AG04449 (cell line): Measurements from ENCODE around the gene DAND5.

Experiments used
- CTCF ChIA-PET: fragments of 350-600 bp; formaldehyde crosslinking; extraction: SDS; loops from one replicate; lab custom pipeline; 2021; ENCODE audit warnings: antibody characterized with exemption; lab: Yijun Ruan, JAX
- POLR2A ChIA-PET: fragments of 400-600, 350-600 bp; formaldehyde crosslinking; extraction: SDS; loops from one replicate; lab custom pipeline; 2020; ENCODE audit warnings: antibody characterized with exemption, inconsistent platforms; lab: Yijun Ruan, JAX
- DNase-seq: peaks from one replicate; pipeline ENCODE4 v3.0.0-alpha.2; 2010; ENCODE audit warnings: low read depth, low spot score
- H3K4me3 ChIP-seq: 2 replicates; pipeline ENCODE4 v1.5.1; 2011; ENCODE audit warnings: low read depth, mild to moderate bottlenecking, control low read depth, low read length
- TF ChIP-seq, protein P1 (sequence below): IDR thresholded peaks from one replicate; pipeline ENCODE4 v1.5.1; 2011; ENCODE audit warnings: mild to moderate bottlenecking, moderate library complexity, low read length, control low read depth, inconsistent platforms; ENCODE audit not compliant: insufficient read depth; ENCODE audit errors: missing control alignments

DAND5 gene

DNA sequence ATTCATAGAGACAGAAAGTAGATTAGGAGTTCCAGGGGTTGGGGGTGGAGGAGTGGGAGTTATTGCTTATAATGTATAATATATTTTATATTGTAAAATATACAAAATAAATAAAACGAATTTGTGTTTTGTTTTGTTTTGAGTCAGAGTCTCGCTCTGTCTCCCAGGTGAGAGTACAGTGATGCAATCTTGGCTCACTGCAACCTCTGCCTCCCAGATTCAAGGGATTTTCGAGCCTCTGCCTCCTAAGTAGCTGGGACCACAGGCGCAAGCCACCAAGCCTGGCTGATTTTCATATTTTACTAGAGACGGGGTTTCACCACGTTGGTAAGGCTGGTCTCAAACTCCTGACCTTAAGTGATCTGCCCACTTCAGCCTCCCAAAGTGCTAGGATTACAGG, 9.9 kb upstream of the DAND5 start:
- ChIA-PET CTCF (interaction anchor here (1.2 to 9.9 kb wide), 2 partner anchors 16 to 135 kb away, joined by 3 to 138 read pairs; no protein-coding TSS in a partner anchor), POLR2A (no interaction called here)
- TF ChIP-seq, protein P1, sequence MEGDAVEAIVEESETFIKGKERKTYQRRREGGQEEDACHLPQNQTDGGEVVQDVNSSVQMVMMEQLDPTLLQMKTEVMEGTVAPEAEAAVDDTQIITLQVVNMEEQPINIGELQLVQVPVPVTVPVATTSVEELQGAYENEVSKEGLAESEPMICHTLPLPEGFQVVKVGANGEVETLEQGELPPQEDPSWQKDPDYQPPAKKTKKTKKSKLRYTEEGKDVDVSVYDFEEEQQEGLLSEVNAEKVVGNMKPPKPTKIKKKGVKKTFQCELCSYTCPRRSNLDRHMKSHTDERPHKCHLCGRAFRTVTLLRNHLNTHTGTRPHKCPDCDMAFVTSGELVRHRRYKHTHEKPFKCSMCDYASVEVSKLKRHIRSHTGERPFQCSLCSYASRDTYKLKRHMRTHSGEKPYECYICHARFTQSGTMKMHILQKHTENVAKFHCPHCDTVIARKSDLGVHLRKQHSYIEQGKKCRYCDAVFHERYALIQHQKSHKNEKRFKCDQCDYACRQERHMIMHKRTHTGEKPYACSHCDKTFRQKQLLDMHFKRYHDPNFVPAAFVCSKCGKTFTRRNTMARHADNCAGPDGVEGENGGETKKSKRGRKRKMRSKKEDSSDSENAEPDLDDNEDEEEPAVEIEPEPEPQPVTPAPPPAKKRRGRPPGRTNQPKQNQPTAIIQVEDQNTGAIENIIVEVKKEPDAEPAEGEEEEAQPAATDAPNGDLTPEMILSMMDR, result no peak
- H3K4me3 ChIP-seq, result no peak overlapping the region
- no peak for DNase-seq

DNA sequence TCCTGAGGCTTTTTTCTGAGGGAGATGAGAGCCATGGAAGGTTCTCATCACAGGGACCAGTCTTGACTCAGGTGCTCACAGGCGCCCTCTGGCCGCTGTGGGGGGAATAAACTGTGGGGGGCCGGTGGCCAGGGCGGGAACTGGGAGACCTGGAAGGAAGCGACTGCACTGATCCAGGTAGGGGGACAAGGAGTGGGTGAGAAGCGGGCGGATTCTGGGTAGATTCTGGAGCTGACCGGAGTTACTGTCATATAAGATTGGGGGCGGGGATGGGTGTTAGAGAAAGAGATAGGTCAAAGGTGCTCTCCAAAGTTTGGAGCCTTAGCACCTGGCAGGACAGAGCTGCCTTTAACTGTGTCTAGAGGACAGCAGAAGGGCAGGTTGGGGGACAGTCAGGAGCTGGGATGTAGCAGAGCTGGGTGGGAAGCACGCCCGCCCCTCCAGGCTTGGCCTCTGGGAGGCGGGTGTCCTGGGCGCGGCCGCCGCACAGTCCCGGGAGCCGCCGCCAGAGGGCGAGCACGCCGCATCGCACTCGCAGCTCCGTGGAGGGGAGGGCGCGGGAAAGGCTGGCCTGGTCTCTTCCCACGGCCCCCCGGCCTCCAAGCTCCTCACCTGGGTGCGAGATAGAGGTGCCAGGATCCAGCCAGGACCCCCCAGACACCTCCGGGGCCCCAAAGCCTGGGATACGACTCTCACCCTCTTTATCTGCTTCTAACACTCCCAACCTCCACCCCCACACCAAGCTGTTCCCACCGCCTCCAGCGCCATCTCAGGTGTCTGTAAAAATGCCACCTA, 4.2 kb upstream of the DAND5 start:
- POLR2A ChIA-PET, result interaction anchor here (0.6 to 1.4 kb wide), 6 partner anchors 12 to 191 kb away, joined by 3 to 6 read pairs (median 3); partner anchors contain the start of genes JUNB and RAD23A
- no peak for DNase-seq
- peak overlapping the region; percentile 63 for H3K4me3 ChIP-seq
- CTCF ChIA-PET, result interaction anchor here (0.6 to 9.9 kb wide), 105 partner anchors 10 to 896 kb away, joined by 3 to 153 read pairs (median 5); partner anchors contain the start of genes CALR, DNASE2, FARSA and GADD45GIP1
- TF ChIP-seq, protein P1, result peak; percentile 100

DNA sequence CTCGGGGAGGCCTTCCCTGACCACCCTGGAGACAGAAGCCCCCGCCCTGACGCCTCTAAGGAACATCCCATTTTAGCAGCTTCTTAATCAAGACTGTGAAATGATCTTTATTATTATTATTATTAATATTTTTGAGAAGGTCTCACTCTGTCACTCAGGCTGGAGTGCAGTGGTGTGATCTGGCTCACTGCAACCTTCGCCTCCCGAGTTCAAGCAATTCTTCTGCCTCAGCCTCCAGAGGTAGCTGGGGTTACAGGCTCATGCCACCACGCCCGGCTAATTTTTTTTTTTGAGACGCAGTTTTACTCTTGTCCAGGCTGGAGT, 3.6 kb upstream of the DAND5 start:
- ChIA-PET CTCF (interaction anchor here (0.6 to 9.9 kb wide), 103 partner anchors 10 to 896 kb away, joined by 3 to 153 read pairs (median 6); partner anchors contain the start of genes CALR, DNASE2, FARSA and GADD45GIP1), POLR2A (interaction anchor here (0.6 to 1.4 kb wide), 6 partner anchors 12 to 190 kb away, joined by 3 to 6 read pairs (median 3); partner anchors contain the start of genes JUNB and RAD23A)
- TF ChIP-seq, protein P1, result no peak
- no peak for DNase-seq
- H3K4me3 ChIP-seq, result no peak overlapping the region; the same call in 1 of the 2 replicates

DNA sequence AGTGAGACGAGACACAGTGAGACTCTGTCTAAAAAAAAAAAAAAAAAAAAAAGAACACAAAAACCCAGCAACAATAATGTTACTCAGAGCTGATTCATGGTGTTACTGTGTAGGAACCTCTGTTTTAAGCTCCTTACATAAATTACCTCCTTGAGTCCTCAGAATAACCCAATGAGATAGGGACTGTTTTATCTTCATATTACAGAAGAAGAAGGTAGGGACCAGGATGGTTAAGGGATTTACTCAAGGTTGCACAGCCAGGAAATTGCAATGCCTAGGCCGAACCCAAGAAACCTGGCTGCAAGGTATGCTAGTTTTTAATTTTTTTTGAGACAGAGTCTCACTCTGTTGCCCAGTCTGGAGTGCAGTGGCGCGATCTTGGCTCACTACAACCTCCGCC, 1.5 kb upstream of the DAND5 start:
- no peak overlapping the region for H3K4me3 ChIP-seq
- POLR2A ChIA-PET, result interaction anchor here (0.6 to 0.7 kb wide), 2 partner anchors 185 to 467 kb away, joined by 3 read pairs; no protein-coding TSS in a partner anchor
- TF ChIP-seq, protein P1, result no peak
- DNase-seq, result no peak
- CTCF ChIA-PET, result interaction anchor here (0.8 to 9.9 kb wide), 5 partner anchors 8 to 294 kb away, joined by 3 to 153 read pairs (median 43); no protein-coding TSS in a partner anchor

DNA sequence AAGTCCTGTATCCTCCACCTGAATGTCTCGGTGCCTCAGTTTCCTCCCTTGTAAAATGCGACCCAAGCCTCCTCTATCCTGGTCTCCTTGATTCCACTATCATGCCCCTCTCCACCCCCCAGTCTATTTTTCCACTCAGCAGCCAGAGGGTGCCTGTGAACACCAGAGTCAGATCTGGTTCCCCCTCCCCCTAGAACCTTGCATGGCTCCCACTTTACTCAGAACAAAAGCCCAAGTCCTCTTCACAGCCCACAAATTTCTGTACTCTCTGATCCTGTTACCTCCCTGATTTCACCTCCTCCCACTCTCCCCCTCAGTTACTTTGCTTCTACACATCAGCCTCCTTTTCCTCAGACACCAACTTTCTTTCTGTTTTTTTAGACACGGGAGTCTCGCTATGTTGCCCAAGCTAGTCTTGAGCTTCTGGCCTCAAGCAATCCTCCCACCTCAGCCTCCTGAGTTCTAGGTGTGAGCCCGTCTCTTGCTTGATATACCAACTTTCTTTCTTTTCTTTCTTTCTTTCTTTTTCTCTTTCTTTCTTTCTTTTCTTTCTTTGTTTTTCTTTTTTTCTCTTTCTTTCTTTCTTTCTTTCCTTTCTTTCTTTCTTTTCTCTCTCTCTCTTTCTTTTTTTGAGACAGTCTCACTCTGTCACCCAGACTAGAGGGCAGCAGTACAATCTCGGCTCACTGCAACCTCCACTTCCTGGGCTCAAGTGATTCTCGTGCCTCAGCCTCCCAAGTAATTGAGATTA, 869 bp downstream of the DAND5 start:
- H3K4me3 ChIP-seq, result no peak overlapping the region
- TF ChIP-seq, protein P1, result no peak
- ChIA-PET POLR2A (no interaction called here), CTCF (interaction anchor here (5.6 kb wide), 1 partner anchor 122 kb away, joined by 153 read pairs; no protein-coding TSS in a partner anchor)
- DNase-seq, result no peak
